ENCODE measurements around the gene SLCO4A1.

DNA sequence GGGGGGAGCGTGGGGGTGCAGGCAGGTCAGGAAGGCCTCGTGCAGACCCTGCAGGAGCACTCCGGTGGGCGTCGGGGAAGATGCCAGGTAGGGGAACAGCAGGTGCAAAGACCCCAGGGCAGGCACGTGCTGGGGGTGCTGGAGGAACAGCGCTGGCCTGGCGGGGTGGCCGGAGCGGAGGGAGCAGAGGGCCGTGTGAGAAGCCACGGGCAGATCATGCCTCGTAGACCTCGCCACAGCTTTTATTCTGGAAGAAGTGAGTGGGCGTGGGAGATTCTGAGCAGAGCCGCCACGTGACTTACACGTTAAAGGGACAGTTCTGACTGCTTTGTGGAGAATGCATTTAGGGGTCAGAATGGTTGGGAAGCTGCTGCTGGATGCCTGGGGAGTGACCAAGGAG lies 75.6 kb downstream of the SLCO4A1 start:
- TF ChIP-seq POLR2A (IDR thresholded peaks at IDR 0.05) (no peak), EP300 (IDR thresholded peaks at IDR 0.05) (no peak)
- TF ChIP-seq, protein P1, sequence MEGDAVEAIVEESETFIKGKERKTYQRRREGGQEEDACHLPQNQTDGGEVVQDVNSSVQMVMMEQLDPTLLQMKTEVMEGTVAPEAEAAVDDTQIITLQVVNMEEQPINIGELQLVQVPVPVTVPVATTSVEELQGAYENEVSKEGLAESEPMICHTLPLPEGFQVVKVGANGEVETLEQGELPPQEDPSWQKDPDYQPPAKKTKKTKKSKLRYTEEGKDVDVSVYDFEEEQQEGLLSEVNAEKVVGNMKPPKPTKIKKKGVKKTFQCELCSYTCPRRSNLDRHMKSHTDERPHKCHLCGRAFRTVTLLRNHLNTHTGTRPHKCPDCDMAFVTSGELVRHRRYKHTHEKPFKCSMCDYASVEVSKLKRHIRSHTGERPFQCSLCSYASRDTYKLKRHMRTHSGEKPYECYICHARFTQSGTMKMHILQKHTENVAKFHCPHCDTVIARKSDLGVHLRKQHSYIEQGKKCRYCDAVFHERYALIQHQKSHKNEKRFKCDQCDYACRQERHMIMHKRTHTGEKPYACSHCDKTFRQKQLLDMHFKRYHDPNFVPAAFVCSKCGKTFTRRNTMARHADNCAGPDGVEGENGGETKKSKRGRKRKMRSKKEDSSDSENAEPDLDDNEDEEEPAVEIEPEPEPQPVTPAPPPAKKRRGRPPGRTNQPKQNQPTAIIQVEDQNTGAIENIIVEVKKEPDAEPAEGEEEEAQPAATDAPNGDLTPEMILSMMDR (IDR thresholded peaks at IDR 0.05): no peak

Measured in ovary (tissue), 3 donors.